Caco-2 (cell line): ENCODE data around the gene ENDOD1. TPM values are rescaled to one million over a fixed set of nuclear protein-coding genes. Genes with fewer than 3 reads are reported as not detected.

Source experiments
- BruUV-seq: library from RNA; stranded (reverse); fragments of 400-500 nt; replicated peaks from 2 replicates; lab custom pipeline; 2021; lab: Mats Ljungman, UMichigan
- CTCF ChIA-PET: fragments of 300-600 bp; sonication (Branson Sonifier 250); formaldehyde crosslinking; loops from one replicate; lab custom pipeline; 2022; ENCODE audit warnings: antibody characterized with exemption; lab: Charles Lee
- POLR2A ChIA-PET: fragments of 300-600 bp; sonication (Branson Sonifier 250); formaldehyde crosslinking; loops from one replicate; lab custom pipeline; 2022; ENCODE audit warnings: antibody characterized with exemption; lab: Charles Lee
- DNase-seq, 2 experiments: peaks; one replicate each; pipeline versions ENCODE4 v3.0.0 to v3.0.0-alpha.2; 2020 to 2022
- H3K27me3 ChIP-seq: replicated peaks from 2 replicates; pipeline ENCODE4 v1.6.0; 2011; ENCODE audit warnings: low read length; ENCODE audit not compliant: control insufficient read depth, insufficient read depth
- H3K36me3 ChIP-seq: 2 replicates; pipeline ENCODE4 v1.5.1; 2011; ENCODE audit warnings: low read length; ENCODE audit not compliant: control insufficient read depth, insufficient read depth
- H3K4me1 ChIP-seq: fragments of 250-450 bp; sonication (Bioruptor Pico); 2 replicates; pipeline ENCODE4 v1.5.1; 2020; ENCODE audit warnings: mild to moderate bottlenecking
- H3K4me3 ChIP-seq: 2 replicates; pipeline ENCODE4 v1.5.1; 2011; ENCODE audit warnings: low read depth, mild to moderate bottlenecking, control low read depth, low read length
- H3K9me3 ChIP-seq: fragments of 250-450 bp; sonication (Bioruptor Pico); 2 replicates; pipeline ENCODE4 v1.5.1; 2020; ENCODE audit warnings: mild to moderate bottlenecking, moderate library complexity
- H3K27ac Mint-ChIP-seq: one replicate; pipeline ENCODE4 v1.8.0; 2022; ENCODE audit warnings: mixed read lengths; ENCODE audit not compliant: unreplicated experiment
- H3K27me3 Mint-ChIP-seq: one replicate; pipeline ENCODE4 v1.8.0; 2022; ENCODE audit warnings: mixed read lengths; ENCODE audit not compliant: insufficient read depth, unreplicated experiment
- H3K36me3 Mint-ChIP-seq: one replicate; pipeline ENCODE4 v1.8.0; 2022; ENCODE audit warnings: mild to moderate bottlenecking, mixed read lengths; ENCODE audit not compliant: insufficient read depth, unreplicated experiment
- H3K4me1 Mint-ChIP-seq: one replicate; pipeline ENCODE4 v1.8.0; 2022; ENCODE audit warnings: low read depth, mixed read lengths; ENCODE audit not compliant: unreplicated experiment
- H3K4me3 Mint-ChIP-seq: one replicate; pipeline ENCODE4 v1.8.0; 2022; ENCODE audit warnings: mild to moderate bottlenecking, moderate library complexity, mixed read lengths; ENCODE audit not compliant: unreplicated experiment
- H3K9me3 Mint-ChIP-seq: one replicate; pipeline ENCODE4 v1.8.0; 2022; ENCODE audit warnings: mixed read lengths; ENCODE audit not compliant: unreplicated experiment
- intact Hi-C: fragments of 100-400 bp; cut with micrococcal nuclease; formaldehyde crosslinking; loops from one replicate; pipeline ENCODE4 v1.10.0; 2022; ENCODE audit not compliant: unreplicated experiment
- total RNA-seq: library from RNA; stranded (reverse); gene quantifications from 2 replicates; pipeline ENCODE4 v1.2.3, GENCODE V29; 2022
- TF ChIP-seq, protein P1 (sequence below), 2 experiments: fragments of 200-600 bp in 1 of 2; IDR thresholded peaks; 1 replicate in 1 of 2; 2 replicates in 1 of 2; pipeline versions ENCODE4 v1.5.1 to v1.8.0; 2011 to 2022; ENCODE audit warnings: antibody characterized with exemption in 1 of 2, control low read depth in 1 of 2, inconsistent platforms in 1 of 2, low read depth in 1 of 2, low read length in 1 of 2, mild to moderate bottlenecking in 1 of 2, moderate library complexity in 1 of 2; ENCODE audit not compliant: insufficient read depth in 1 of 2, severe bottlenecking in 1 of 2, unreplicated experiment in 1 of 2

ENDOD1 gene
- total RNA-seq, 1 experiment from 2014 or later, result 22.7 TPM

DNA sequence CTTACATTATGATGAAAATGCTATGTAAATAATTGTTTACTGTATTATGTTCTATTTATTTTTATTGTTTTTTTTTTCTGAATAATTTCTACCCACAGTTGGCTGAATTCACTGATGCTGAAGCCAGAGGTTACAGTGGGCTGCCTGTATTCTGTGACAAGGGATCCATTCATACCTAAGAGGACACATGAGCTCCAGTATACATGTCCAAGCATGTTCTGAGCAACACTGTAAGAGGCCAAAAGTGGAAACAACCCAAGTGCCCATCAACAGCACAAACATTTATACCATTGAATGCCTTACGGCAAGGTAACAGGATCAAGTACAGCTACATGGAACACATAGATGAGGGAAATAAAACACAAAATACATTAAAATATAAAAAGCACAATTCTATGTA, 24.3 kb upstream of the ENDOD1 start:
- Mint-ChIP-seq H3K9me3 (no peaks in the 10 kb centered on the region), H3K27me3 (peaks cover 16% of the 10 kb centered on the region), H3K4me1 (peaks cover 15% of the 10 kb centered on the region), H3K36me3 (peaks cover 30% of the 10 kb centered on the region), H3K27ac (no peak overlapping the region), H3K4me3 (no peak overlapping the region)
- no peak for DNase-seq
- no peak overlapping the region for H3K4me3 ChIP-seq
- no peaks in the 10 kb centered on the region for H3K9me3 ChIP-seq
- CTCF ChIA-PET, result no interaction called here
- intact Hi-C loops, result loop anchor here (5.0 to 10.0 kb wide), 4 partner anchors 523 to 1359 kb away; partner anchors contain the start of genes CEP57 and FUT4
- no TSS peak for BruUV-seq
- H3K27me3 ChIP-seq, result no peaks in the 10 kb centered on the region; the same call in 1 of the 2 replicates
- H3K4me1 ChIP-seq, result peaks cover 12% of the 10 kb centered on the region
- POLR2A ChIA-PET, result no interaction called here
- TF ChIP-seq, protein P1, sequence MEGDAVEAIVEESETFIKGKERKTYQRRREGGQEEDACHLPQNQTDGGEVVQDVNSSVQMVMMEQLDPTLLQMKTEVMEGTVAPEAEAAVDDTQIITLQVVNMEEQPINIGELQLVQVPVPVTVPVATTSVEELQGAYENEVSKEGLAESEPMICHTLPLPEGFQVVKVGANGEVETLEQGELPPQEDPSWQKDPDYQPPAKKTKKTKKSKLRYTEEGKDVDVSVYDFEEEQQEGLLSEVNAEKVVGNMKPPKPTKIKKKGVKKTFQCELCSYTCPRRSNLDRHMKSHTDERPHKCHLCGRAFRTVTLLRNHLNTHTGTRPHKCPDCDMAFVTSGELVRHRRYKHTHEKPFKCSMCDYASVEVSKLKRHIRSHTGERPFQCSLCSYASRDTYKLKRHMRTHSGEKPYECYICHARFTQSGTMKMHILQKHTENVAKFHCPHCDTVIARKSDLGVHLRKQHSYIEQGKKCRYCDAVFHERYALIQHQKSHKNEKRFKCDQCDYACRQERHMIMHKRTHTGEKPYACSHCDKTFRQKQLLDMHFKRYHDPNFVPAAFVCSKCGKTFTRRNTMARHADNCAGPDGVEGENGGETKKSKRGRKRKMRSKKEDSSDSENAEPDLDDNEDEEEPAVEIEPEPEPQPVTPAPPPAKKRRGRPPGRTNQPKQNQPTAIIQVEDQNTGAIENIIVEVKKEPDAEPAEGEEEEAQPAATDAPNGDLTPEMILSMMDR (IDR thresholded peaks at IDR 0.05; ENCODE audit: insufficient read depth in 1 of 2, low read depth in 1 of 2, low read length in 1 of 2, severe bottlenecking in 1 of 2, unreplicated experiment in 1 of 2), result no peak
- H3K36me3 ChIP-seq, result no peaks in the 10 kb centered on the region

DNA sequence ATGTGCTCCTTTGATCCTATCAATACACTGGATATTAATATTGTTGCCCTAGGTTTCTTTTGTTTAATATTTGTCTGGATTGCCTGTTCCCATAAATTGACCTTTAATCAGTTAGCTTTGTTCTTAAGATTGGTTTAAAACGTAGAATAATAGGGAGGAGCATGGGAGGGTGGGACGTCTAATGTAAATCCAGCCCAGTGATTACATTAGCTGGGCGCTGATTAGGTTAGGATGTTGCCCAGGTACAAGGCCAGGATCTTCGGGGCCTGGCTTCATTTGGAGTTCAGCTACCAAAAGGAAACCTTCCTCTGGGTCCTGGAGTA, 23.0 kb upstream of the ENDOD1 start, which contains the start of gene SRSF8:
TSS of gene SRSF8 (plus strand) at position 204 of the 323 bp plus-strand sequence. CDS start 308 bp downstream, outside the sequence.
- DNase-seq, result no peak
- TF ChIP-seq, protein P1 (IDR thresholded peaks at IDR 0.05; ENCODE audit: insufficient read depth in 1 of 2, low read depth in 1 of 2, low read length in 1 of 2, severe bottlenecking in 1 of 2, unreplicated experiment in 1 of 2), result no peak
- Mint-ChIP-seq H3K4me3 (peak within 1 kb of the TSS; percentile 100), H3K4me1 (peaks cover 15% of the 10 kb centered on the region), H3K9me3 (no peaks in the 10 kb centered on the region), H3K36me3 (peaks cover 35% of the 10 kb centered on the region), H3K27me3 (peaks cover 12% of the 10 kb centered on the region), H3K27ac (peak within 1 kb of the TSS; percentile 99)
- intact Hi-C loops, result loop anchor here (1.0 to 10.0 kb wide), 6 partner anchors 50 to 1358 kb away; partner anchors contain the start of genes CEP57 and FUT4
- H3K27me3 ChIP-seq, result no peaks in the 10 kb centered on the region
- peaks cover 12% of the 10 kb centered on the region for H3K4me1 ChIP-seq
- POLR2A ChIA-PET, result interaction anchor here (0.6 to 3.3 kb wide), 17 partner anchors 10 to 1336 kb away, joined by 3 to 62 read pairs (median 4); partner anchors contain the start of genes AMOTL1, C11orf54, CCDC82 and CEP57
- no peaks in the 10 kb centered on the region for H3K36me3 ChIP-seq
- CTCF ChIA-PET, result interaction anchor here (0.6 to 3.3 kb wide), 19 partner anchors 10 to 1323 kb away, joined by 3 to 42 read pairs (median 5); partner anchors contain the start of genes CCDC82, CEP57, CWC15 and ENDOD1
- H3K9me3 ChIP-seq, result no peaks in the 10 kb centered on the region
- H3K4me3 ChIP-seq, result peak within 1 kb of the TSS; percentile 46
- BruUV-seq, result no TSS peak

DNA sequence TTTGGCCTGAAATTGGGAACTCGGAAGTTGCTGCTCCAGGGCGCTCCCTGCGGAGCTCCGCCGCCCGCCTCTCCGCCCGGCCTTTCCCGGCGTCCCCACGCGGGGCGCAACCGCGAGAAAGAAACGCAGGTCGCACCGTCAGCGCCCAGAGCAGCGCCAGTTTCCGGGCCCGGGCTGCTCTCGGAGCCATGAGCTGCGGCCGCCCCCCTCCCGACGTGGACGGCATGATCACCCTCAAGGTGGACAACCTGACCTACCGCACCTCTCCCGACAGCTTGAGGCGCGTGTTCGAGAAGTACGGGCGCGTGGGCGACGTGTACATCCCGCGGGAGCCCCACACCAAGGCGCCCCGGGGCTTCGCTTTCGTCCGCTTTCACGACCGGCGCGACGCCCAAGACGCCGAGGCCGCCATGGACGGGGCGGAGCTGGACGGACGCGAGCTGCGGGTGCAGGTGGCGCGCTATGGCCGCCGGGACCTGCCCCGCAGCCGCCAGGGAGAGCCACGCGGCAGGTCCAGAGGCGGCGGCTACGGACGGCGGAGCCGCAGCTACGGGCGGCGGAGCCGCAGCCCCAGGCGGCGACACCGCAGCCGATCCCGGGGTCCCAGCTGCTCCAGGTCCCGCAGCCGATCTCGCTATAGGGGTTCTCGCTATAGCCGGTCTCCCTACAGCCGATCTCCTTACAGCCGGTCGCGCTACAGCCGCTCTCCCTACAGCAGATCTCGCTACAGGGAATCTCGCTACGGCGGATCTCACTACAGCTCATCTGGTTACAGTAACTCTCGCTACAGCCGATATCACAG, 22.4 kb upstream of the ENDOD1 start:
- H3K4me3 ChIP-seq, result peak overlapping the region; percentile 46
- H3K4me1 ChIP-seq, result peaks cover 12% of the 10 kb centered on the region
- H3K36me3 Mint-ChIP-seq, result peaks cover 35% of the 10 kb centered on the region
- DNase-seq, result peak; percentile 88 to 95
- peaks cover 15% of the 10 kb centered on the region for H3K4me1 Mint-ChIP-seq
- ChIA-PET POLR2A (interaction anchor here (0.6 to 3.3 kb wide), 23 partner anchors 9 to 1335 kb away, joined by 3 to 62 read pairs (median 4); partner anchors contain the start of genes AMOTL1, C11orf54, CCDC82 and CEP57), CTCF (interaction anchor here (0.6 to 3.3 kb wide), 23 partner anchors 9 to 1322 kb away, joined by 3 to 42 read pairs (median 4); partner anchors contain the start of genes CCDC82, CEP57, CWC15 and ENDOD1)
- peak overlapping the region; percentile 99 for H3K27ac Mint-ChIP-seq
- H3K9me3 Mint-ChIP-seq, result no peaks in the 10 kb centered on the region
- no peaks in the 10 kb centered on the region for H3K36me3 ChIP-seq
- no peaks in the 10 kb centered on the region for H3K27me3 ChIP-seq
- intact Hi-C loops, result loop anchor here (1.0 to 10.0 kb wide), 6 partner anchors 50 to 1358 kb away; partner anchors contain the start of genes CEP57 and FUT4
- BruUV-seq, result no TSS peak
- H3K27me3 Mint-ChIP-seq, result peaks cover 12% of the 10 kb centered on the region
- H3K4me3 Mint-ChIP-seq, result peak overlapping the region; percentile 100
- H3K9me3 ChIP-seq, result no peaks in the 10 kb centered on the region
- TF ChIP-seq, protein P1 (IDR thresholded peaks at IDR 0.05; ENCODE audit: insufficient read depth in 1 of 2, low read depth in 1 of 2, low read length in 1 of 2, severe bottlenecking in 1 of 2, unreplicated experiment in 1 of 2), result peak; percentile 52 to 98
